H1 (cell line): ENCODE results near the gene ERP44. TPM values are rescaled to one million over a fixed set of nuclear protein-coding genes. Genes with fewer than 3 reads are reported as not detected.

Experiments used
- ATF2 ChIP-seq: IDR thresholded peaks from 2 replicates; pipeline ENCODE4 v1.6.1; 2012; ENCODE audit warnings: low read length, inconsistent platforms
- GTF2F1 ChIP-seq: IDR thresholded peaks from 2 replicates; pipeline ENCODE4 v1.6.1; 2012; ENCODE audit warnings: low read depth, low read length, improper control_type of control experiment, borderline replicate concordance
- MAFK ChIP-seq: IDR thresholded peaks from 2 replicates; pipeline ENCODE4 v1.6.1; 2012; ENCODE audit warnings: low read depth, mild to moderate bottlenecking, improper control_type of control experiment, low read length
- polyA plus RNA-seq, 7 experiments: library from polyadenylated mRNA; depleted of rRNA in 3 of 7; stranded (reverse) in 5 of 7; unstranded in 2 of 7; fragments of >200 nt in 5 of 7; fragments of 200-250 nt in 2 of 7; gene quantifications; 1 replicate in 5 of 7; 2 replicates in 1 of 7; 4 replicates in 1 of 7; pipeline versions ENCODE4 v1.2.1 to v1.2.3, GENCODE V29; 2011 to 2013; ENCODE audit warnings: missing spikeins in 2 of 7, mixed read lengths in 2 of 7
- total RNA-seq: library from RNA; stranded (reverse); fragmentation: NEBNext Ultra II Directional; extraction: Animal tissue kit (Norgen Biotek cat#: 25700); gene quantifications from 2 replicates; pipeline ENCODE4 v1.2.1, GENCODE V29; 2021

ERP44 gene
- total and polyA plus RNA-seq, 2 of the 8 experiments (the other 6 are each of a cell fraction or from before 2014, with no cell fraction given), result 5.7 to 15.6 TPM

- no peak for TF ChIP-seq ATF2
- TF ChIP-seq MAFK, result no peak
- no peak for TF ChIP-seq GTF2F1
- TF ChIP-seq, all 59 proteins: peak for 0
Observed at GRCh38 chr9:99966001-99966400, 132.8 kb downstream of the ERP44 start (continued).
